ENCODE results near the gene B9D1. TPM values are rescaled to one million over a fixed set of nuclear protein-coding genes. Genes with fewer than 3 reads are reported as not detected.

B9D1 gene
- total RNA-seq, 4 donors from 2014 or later, result 6.5 to 16.4 (median 14.5) TPM

DNA sequence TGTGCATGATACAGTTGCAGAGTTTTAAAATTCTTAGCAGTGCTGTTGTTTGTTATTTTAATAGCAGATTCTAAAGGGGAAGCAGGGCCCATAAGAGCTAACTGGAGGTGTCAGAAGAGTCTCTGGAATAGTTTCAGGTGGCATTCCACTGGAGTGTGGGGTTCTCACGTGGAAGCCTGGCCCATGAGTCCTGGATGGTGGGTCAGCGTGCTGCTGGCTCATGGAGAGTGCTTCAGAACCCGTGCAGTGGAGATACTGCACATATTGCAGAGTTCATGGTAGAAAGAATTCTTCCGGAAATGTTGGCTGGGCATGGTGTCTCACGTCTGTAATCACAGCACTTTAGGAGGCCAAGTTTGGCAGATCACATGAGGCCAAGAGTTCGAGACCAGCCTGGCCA lies 43.9 kb downstream of the B9D1 start:
- TF ChIP-seq POLR2A (IDR thresholded peaks at IDR 0.05), result no peak
- TF ChIP-seq, protein P1, sequence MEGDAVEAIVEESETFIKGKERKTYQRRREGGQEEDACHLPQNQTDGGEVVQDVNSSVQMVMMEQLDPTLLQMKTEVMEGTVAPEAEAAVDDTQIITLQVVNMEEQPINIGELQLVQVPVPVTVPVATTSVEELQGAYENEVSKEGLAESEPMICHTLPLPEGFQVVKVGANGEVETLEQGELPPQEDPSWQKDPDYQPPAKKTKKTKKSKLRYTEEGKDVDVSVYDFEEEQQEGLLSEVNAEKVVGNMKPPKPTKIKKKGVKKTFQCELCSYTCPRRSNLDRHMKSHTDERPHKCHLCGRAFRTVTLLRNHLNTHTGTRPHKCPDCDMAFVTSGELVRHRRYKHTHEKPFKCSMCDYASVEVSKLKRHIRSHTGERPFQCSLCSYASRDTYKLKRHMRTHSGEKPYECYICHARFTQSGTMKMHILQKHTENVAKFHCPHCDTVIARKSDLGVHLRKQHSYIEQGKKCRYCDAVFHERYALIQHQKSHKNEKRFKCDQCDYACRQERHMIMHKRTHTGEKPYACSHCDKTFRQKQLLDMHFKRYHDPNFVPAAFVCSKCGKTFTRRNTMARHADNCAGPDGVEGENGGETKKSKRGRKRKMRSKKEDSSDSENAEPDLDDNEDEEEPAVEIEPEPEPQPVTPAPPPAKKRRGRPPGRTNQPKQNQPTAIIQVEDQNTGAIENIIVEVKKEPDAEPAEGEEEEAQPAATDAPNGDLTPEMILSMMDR (IDR thresholded peaks at IDR 0.05 in 4 of 5, conservative IDR thresholded peaks at IDR 0.05 in 1 of 5), result no peak
- DNase-seq, result no peak
- no peaks in the 10 kb centered on the region for H3K9me3 ChIP-seq
- H3K36me3 ChIP-seq, result no peaks in the 10 kb centered on the region
- peaks cover 17 to 23% of the 10 kb centered on the region in 2 donors for H3K4me1 ChIP-seq
- H3K27ac ChIP-seq, result no peak overlapping the region
- ATAC-seq, result no peak
- in situ Hi-C loops (cut with MboI; ENCODE audit: low sequenced_read_pairs in 4 of 4) (no loop called here), intact Hi-C loops (cut with DNase I; ENCODE audit: low total_unique reads) (no loop called here)
- no peak overlapping the region for H3K4me3 ChIP-seq
- no peaks in the 10 kb centered on the region for H3K27me3 ChIP-seq

DNA sequence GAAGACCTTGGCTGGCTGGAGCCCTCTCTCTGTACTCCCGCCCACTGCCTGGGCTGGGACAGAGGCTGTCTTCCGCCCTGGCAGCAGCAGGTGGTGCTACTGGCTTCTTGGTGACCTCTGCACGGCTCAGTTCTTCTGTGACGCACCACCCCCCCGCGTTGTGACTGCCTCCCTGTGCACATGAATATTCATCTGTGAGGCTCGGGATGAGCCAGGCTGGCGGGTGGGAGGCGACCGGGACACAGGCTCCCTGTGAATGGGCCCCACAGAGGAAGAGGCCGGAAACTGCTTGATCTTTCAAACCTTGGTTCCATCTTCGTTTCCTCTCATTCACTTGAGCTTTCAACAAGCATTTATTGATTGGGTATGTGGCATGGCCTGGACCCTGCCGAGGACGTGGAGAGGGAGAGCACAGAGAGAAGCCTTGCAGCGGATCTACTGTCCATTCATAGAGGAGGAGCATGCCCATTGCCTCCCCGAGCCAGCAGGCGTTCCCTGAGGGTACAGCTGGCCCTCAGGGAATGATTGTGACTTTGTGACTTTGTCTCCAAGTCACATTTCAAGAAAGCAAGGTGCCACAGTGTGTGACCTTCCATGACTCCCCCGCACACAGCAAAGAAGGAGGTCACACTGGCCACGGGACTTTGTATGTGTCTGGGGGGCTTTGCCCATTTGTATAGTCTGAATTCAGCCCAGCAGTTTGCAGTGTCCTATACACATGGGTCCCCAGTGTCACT lies 45.0 kb downstream of the B9D1 start:
- intact Hi-C loops (cut with DNase I; ENCODE audit: low total_unique reads), result no loop called here

DNA sequence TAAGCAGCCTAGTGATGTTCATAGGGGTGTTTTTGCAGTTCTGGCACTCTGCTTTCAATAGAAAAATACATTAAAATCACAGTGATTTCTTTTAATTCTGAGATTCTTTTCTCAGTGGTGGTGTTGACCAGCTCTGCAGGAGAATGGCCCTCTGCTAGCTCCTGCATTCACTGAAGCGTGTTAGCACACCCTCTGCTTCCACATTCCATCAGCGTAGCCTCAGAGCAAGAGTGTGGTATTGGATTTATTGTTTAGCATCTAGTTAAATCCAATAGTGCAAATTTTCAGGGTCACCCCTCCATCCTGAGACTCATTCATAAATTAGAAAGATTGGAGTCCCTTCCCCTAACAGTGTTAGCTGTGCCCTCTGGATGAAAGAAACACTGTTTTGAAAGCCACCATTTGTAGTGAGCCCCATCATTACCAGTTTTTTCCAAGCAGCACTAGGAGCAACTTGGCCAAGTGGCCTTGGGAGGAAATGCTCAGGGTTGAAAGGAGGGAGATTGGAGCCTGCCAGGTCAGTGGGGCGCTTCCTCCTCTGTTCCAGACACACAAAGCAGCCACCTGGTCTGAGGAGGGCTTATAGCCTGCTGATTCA lies 45.7 kb downstream of the B9D1 start:
- Histone ChIP-seq H3K27me3 (no peaks in the 10 kb centered on the region), H3K36me3 (peaks cover 0 to 17% of the 10 kb centered on the region in 2 donors), H3K27ac (peak overlapping the region; percentile 16 to 63 (median 40)), H3K4me3 (no peak overlapping the region), H3K9me3 (no peaks in the 10 kb centered on the region), H3K4me1 (peaks cover 17 to 29% of the 10 kb centered on the region in 2 donors)
- intact Hi-C loops (cut with DNase I; ENCODE audit: low total_unique reads), result no loop called here
- no peak for ATAC-seq
- TF ChIP-seq, protein P1 (IDR thresholded peaks at IDR 0.05 in 4 of 5, conservative IDR thresholded peaks at IDR 0.05 in 1 of 5), result no peak
- TF ChIP-seq POLR2A (IDR thresholded peaks at IDR 0.05), result no peak
- in situ Hi-C loops (cut with MboI; ENCODE audit: low sequenced_read_pairs in 4 of 4), result no loop called here
- no peak for DNase-seq

More for the DNA sequence above, 45.0 kb downstream of the B9D1 start:
- Histone ChIP-seq H3K36me3 (peaks cover 0 to 10% of the 10 kb centered on the region in 2 donors), H3K4me1 (peaks cover 17 to 29% of the 10 kb centered on the region in 2 donors), H3K27me3 (no peaks in the 10 kb centered on the region), H3K4me3 (peak overlapping the region in 1 of 4 donors; percentile 9), H3K9me3 (no peaks in the 10 kb centered on the region), H3K27ac (peak overlapping the region; percentile 16 to 63 (median 53))
- peak; percentile 75 to 89 for ATAC-seq
- in situ Hi-C loops (cut with MboI; ENCODE audit: low sequenced_read_pairs in 4 of 4), result no loop called here
- peak; percentile 58 to 85 for DNase-seq
- peak in 1 of 2 donors; percentile 23 for TF ChIP-seq POLR2A (IDR thresholded peaks at IDR 0.05)
- TF ChIP-seq, protein P1 (IDR thresholded peaks at IDR 0.05 in 4 of 5, conservative IDR thresholded peaks at IDR 0.05 in 1 of 5), result peak in 3 of 5 experiments; percentile 31 to 46 (median 35)

DNA sequence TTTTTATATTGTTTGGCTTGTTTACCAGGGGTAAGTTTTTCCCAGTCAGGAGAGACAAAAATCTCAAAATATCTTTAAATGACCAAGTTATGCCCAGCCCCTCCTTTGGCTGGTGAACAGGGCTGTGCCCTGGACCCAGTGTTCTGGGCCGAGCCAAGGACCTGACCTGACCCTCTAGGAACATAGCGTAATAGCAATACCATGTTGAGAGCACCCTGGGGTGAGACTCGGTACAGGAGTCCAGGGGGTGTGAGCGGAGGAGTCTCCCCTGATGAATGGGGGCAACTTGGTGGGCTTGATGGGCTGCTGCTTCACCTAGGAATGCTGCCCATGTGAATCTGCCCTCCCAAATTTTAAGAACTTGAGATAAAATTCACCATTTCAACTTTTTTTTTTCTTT lies 47.4 kb downstream of the B9D1 start:
- TF ChIP-seq POLR2A (IDR thresholded peaks at IDR 0.05), result no peak
- TF ChIP-seq, protein P1 (IDR thresholded peaks at IDR 0.05 in 4 of 5, conservative IDR thresholded peaks at IDR 0.05 in 1 of 5), result no peak
- peak overlapping the region in 1 of 4 donors; percentile 62 for H3K27ac ChIP-seq
- H3K4me1 ChIP-seq, result peaks cover 17 to 29% of the 10 kb centered on the region in 2 donors
- peaks cover 0 to 21% of the 10 kb centered on the region in 2 donors for H3K36me3 ChIP-seq
- ATAC-seq (no peak), DNase-seq (no peak)
- no peaks in the 10 kb centered on the region for H3K27me3 ChIP-seq
- intact Hi-C loops (cut with DNase I; ENCODE audit: low total_unique reads) (no loop called here), in situ Hi-C loops (cut with MboI; ENCODE audit: low sequenced_read_pairs in 4 of 4) (no loop called here)
- H3K4me3 ChIP-seq, result no peak overlapping the region
- no peaks in the 10 kb centered on the region for H3K9me3 ChIP-seq
